GDM1 (cell line): Measurements from ENCODE around the gene DALRD3.
"Not testable (repeated sequence)": the region's sequence is repeated elsewhere in the genome, so short reads cannot be mapped to it uniquely, and the experiment has no call there.

Experiments
- DNase-seq: peaks from one replicate; lab custom pipeline; 2025; lab: John Stamatoyannopoulos, UW

DALRD3 gene

DNA sequence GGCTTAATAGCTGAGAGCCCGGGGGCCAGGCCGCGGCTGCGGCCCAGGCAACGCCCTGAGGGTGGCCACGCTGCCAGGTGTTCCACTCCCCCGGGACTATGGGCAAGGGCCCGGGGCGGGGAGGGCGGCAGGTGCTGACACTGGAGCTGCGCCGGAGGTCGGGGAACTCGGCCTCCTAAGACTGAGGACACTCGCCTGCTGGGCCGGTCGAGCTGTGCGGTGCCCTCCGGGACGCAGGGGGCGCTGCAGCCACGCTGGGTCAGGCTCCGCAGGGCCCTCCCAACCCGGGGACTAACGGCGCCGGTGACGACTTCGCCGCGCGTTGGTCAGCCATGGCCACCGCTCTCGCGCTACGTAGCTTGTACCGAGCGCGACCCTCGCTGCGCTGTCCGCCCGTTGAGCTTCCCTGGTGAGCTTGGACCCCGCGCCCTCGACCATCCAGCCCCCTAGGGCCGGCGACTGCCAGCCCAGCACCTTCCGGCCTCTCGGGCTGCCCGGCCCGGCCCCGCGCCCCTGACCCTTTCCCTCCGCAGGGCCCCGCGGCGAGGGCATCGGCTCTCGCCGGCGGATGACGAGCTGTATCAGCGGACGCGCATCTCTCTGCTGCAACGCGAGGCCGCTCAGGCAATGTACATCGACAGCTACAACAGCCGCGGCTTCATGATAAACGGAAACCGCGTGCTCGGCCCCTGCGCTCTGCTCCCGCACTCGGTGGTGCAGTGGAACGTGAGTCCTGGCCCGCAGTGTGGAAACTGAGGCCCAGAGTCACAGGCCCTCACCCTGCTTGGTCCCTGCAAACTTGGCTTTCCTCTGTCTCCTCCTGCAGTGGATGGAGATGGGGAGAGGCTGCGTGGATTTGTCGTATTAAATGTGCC, 3.7 kb upstream of the DALRD3 start, which contains the start of gene NDUFAF3:
TSS of gene NDUFAF3 (plus strand) at position 309 of the 875 bp plus-strand sequence. CDS start at position 333, 24 bp downstream.
- peak; percentile 82 for DNase-seq

DNA sequence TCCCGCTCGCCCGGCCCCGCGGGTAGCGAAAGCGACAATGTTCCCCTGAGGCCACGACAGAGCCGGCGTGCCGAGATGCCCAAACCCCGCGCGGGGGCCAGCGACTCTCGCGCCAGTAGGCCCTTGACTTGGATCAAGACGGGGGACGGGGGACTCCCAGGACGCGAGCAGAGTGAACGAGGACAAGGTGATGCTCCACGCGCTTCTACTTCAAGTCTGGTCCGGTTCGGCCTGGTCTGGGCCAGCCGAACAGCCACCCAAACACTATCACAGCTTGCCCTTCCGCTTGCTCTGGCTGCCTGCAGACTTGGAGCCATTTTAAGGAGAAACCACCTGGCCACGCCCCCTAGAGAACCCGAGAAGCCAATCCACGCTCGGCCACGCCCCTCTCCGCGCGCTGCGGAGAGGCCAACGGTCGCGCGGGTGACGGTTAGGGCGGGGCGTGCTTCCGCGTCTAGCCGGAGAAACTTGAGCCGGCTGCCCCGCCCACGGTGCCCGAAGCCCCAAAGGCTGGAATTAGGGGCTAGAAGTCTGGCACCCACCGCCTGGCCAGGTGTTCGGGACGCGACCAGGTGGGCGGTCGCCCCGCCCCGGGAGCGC, 2.9 kb upstream of the DALRD3 start:
- peak; percentile 94 for DNase-seq

DNA sequence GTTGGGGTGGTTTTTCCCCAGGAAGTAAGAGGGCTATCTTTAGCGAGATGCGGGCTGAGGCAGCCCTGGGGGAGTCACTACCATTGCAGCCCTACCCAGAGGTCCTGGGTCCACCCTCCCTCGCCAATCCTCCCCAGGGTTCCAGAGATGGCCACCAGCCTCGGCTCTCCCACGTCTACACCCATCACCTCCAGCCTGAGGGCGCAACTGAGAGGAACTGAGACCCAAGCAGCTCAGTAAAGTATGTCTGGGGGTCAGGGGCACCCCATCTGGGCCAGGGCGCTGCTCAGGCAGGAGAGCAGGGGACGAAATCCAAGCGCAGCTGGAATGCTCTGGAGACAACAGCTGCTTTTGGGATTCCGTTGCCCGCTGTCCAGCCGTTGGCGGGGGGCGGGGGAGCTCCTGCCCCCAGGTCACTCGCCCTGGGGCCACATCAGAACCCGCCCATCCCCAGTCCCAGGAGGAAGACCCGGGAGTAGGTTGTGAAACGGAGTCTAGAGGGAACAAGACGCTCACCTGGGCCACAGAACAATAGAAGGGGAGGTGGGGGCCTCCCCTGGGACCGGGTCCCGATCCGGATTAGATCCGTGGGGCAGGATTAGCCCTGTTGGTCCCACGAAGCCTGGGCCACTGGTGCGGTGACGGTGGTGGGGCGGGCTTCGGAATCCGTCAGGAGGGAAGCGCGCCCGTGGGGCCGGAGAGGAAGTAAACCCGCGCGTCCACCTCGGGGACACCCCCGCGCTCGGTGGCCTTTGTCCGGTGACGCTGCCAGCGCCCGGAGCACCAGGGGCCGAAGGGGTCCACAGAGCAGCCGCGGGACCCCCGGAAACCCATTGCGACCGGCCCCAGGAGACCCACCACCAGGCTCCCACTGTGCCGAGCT, 2.2 kb upstream of the DALRD3 start:
- peak; percentile 50 for DNase-seq

DNA sequence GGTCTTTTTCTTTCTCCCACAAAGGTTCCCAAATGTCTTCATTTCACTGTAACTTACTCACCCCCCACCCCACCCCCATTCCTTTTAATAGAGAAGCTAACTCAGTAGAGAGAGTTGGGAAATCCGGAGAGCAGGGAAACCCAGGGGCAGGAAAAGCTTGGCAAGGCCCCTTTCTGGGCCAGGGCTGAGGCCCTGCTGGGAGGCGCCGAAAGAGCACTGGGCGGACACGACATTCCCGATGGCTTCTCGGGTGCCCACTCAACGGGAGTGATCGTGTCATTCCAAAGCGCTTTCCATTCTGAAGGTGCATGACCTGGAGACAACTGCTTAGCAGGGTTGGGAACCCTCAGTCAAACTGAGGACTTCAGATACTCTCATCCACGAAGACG, 1.6 kb upstream of the DALRD3 start:
- peak; percentile 50 for DNase-seq

DNA sequence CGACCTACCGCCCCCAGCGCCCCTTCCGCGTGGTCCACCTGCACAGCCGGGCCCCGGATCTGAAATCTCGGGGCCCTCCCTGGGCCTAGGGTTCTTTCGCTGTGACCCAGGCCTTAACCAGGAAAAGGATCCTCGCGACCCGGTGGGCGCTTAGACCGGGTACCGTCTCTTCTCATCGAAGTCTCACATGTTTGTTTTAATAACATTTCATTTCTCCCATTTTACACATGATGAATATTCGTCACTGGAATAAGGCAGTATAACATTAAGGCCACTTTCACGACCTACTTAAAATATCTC, 277 bp upstream of the DALRD3 start:
- no peak for DNase-seq

DNA sequence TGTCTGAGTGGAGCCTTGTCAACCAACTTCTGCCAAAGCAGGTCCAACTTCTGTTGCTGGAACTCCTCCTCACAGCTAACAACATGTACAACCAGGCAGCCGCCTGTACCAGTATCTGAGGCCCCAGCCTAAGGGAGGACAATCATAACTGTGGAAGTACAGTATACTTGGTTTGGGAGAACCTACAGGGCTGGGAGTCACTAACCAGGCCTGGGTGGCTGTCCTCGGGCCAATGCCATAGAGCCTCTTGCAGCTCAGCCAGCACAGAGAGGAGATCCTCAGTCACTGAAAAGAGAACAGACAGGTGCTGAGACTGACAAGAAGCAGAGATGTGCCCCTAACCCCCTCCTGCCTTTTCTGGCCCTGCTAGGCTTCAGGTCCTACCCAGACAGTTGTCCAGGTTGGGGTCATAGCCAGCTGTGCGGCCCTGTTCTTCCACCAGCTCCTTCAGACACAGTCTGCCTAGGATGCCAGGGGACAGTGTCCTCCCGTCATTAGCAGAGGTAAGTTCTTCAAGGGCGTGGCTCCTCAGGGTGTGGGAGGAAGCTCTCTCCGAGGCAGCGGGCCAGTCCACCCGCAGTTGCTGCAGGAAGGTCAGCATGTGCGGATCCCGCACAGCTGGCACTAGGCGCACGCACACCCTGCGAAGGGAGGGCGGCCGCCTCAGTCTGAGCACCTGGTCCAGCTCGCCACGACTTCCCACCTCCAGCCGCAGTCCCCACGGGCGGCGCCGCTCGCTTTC, 980 bp downstream of the DALRD3 start:
- no peak for DNase-seq

DNA sequence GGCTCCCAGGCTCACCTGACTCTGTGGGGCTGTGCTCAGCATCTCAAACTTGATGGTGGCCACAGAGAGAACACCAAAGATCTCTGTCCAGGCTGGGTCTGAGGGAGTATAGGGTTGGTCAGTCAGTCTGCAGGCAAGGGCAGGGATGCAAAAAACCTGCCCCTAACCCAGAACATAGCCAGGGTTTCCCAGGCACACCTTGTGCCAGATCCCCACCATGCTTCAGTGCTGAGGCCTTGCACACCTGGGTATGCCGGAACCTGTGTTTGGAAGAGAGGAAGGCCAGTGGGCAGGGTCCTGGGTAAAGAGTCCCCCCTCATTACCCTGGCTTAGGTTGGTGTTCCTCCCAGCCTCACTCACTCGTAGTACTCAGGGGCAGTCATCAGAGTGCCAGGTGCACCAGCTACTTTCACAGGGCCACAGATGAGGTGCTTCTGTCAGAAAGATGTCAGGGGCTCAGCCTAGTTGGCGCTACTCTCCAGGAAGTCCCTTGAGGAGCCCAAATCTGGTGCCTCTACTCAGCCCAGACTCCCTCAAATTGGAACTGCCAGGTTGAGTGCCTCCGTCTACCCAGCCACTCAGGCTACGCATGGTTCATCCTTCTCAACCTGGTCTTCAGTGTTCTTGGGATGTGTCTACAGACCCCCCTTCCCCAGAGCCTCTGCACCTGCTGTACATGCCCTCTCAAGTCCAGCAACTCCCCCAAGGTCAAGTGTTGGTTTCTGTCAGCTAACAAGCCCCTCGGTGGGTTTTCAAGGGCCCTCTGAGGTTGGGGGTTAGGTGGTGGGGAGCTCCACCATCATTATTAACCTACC, 1.8 kb downstream of the DALRD3 start:
- no peak for DNase-seq

DNA sequence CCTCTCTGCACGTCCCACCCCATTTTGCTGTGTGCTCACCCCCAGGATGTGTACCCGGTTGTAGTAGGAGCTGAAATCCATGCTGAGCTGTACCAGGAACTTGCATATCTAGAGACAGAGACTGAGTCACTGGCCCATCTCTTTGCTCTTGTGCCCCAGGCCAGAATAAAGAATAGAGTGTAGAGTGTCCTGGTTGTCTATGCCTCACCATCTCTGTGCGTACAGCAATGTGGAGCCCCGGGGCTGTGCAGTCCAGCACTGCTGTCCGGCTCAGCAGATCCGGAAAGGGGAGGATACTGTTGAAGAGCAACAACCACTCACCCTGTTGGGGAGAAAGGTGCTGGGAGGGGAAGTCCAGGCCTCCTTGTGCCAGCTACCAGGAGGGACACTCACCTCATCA, 2.6 kb downstream of the DALRD3 start:
- DNase-seq, result no peak

DNA sequence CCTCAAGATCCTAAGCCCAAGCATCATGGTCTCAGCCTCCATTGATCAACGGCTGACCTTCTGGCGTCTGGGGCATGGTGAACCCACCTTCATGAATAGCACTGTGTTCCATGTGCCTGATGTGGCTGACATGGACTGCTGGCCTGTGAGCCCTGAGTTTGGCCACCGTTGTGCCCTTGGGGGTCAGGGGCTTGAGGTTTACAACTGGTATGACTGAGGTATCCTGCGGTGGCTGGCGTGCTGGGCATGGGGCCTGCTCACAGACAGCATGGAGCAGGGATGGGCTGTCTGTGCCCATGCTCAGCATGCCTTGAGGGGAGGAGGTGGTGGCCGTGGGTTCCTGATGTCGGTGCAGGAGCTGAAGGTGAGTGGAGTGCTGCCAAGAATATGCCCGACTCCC, 3.3 kb downstream of the DALRD3 start:
- no peak for DNase-seq

DNA sequence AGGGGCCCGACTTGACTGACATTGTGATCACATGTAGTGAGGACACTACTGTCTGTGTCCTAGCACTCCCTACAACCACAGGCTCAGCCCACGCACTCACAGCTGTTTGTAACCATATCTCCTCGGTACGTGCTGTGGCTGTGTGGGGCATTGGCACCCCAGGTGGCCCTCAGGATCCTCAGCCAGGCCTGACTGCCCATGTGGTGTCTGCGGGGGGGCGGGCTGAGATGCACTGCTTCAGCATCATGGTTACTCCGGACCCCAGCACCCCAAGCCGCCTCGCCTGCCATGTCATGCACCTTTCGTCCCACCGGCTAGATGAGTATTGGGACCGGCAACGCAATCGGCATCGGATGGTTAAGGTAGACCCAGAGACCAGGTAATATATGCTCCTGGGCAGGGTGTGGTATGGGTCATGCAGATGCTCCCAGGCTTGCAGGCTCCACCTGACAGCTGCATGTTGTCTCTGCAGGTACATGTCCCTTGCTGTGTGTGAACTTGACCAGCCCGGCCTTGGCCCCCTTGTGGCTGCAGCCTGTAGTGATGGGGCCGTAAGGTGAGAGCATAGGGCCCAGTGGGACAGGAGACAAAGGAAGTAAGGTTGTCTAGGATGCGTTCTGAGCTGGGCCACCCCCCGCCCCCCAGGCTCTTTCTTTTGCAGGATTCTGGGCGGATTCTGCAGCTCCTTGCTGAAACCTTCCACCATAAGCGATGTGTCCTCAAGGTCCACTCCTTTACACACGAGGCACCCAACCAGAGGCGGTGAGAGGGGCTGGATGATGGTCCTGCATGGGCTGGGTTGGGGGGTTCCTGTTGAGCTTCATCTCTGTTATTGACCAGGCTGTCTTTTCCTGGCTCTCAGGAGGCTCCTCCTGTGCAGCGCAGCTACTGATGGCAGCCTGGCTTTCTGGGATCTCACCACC, 4.4 kb downstream of the DALRD3 start:
- no peak for DNase-seq

DNA sequence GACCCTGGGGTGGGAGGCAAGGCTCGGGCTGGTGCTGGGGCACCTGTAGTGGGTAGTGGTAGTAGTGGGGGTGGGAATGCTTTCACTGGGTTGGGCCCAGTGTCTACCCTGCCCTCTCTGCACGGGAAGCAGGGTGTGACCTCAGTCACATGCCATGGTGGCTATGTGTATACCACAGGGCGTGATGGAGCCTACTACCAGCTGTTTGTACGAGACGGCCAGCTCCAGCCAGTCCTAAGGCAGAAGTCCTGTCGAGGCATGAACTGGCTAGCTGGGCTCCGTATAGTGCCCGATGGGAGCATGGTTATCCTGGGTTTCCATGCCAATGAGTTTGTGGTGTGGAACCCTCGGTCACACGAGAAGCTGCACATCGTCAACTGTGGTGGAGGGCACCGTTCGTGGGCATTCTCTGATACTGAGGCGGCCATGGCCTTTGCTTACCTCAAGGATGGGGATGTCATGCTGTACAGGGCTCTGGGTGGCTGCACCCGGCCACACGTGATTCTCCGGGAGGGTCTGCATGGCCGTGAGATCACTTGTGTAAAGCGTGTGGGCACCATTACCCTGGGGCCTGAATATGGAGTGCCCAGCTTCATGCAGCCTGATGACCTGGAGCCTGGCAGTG, 5.2 kb downstream of the DALRD3 start:
- no peak for DNase-seq

DNA sequence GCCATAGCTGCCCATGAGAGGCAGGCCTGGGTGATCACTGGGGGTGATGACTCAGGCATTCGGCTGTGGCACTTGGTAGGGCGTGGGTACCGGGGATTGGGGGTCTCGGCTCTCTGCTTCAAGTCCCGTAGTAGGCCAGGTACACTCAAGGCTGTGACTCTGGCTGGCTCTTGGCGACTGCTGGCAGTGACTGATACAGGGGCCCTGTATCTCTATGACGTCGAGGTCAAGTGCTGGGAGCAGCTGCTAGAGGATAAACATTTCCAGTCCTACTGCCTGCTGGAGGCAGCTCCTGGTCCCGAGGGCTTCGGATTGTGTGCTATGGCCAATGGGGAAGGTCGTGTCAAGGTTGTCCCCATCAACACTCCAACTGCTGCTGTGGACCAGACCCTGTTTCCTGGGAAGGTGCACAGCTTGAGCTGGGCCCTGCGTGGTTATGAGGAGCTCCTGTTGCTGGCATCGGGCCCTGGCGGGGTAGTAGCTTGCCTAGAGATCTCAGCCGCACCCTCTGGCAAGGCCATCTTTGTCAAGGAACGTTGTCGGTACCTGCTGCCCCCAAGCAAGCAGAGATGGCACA, 5.9 kb downstream of the DALRD3 start:
- no peak for DNase-seq

DNA sequence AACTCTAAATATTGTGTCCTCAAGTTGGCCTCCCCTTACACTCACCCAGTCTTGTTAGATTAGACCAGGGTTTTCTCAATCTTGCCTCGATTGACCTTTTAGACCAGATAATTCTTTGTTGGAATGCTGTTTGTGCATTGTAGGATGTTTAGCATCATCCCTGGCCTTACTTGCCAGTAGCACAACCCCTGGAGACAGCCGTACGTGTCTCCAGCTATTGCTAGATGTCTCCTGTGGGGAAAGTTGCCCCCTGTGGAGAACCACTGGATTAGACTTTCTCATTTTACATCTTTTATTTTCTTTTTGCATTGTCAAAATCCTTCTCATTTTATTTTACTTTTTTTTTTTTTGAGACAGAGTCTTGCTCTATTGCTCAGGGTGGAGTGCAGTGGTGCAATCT, 9.0 kb downstream of the DALRD3 start:
- no peak for DNase-seq

DNA sequence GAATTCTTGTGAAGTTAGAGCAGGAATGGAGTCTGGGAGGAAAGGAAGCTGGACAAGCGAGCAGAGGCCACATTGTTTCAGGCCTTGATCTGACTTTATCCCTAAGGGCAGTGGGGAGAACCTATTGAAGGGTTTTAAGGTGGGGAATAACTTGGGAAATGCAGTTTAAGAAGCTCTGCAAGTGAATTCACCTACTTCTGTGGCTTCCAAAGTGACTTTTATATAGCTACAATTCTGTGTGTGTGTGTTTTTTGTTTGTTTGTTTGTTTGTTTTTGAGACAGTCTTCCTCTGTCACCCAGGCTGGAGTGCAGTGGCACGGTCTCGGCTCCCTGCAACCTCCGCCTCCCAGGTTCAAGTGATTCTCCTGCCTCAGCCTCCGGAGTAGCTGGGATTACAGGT, 9.8 kb downstream of the DALRD3 start:
- DNase-seq, result not testable (repeated sequence)

DNA sequence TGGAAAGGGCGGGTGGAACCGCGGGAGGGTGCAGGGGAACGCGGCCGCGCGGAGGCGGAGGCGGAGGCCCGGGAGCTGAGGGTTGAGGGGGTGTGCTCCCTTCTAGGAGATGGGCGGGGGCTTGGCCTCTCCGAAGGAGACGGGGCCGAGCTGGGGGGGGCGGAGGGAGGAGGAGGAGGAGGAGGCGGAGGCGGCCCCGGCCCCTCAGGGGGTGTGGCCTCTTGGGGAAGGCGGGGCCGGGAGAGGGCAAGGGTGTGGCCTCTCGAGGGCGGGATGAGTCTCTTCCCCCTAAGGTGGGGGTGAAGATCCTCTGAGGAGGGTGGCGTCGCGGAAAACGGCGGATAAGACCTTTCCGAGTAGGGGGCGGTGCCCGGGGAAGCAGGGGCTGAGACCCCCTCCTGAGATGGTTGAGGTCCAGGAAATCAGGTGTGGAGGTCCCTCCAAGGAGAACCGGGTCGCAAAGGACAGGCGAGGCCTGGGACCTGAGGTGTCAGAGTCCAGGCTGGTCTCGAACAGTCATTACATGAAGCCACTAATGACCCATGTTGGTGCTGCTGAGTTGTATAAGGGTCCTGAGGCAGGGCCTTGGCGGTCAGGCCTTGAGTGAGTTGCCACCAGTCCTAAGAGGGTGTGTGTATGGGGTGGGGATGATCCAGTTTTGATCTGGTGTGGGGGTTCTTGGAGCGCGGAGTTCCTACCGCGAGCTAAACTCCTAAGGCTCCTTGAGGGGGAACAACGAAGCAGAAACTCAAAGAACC, 10.4 kb downstream of the DALRD3 start:
- DNase-seq, result peak; percentile 80

DNA sequence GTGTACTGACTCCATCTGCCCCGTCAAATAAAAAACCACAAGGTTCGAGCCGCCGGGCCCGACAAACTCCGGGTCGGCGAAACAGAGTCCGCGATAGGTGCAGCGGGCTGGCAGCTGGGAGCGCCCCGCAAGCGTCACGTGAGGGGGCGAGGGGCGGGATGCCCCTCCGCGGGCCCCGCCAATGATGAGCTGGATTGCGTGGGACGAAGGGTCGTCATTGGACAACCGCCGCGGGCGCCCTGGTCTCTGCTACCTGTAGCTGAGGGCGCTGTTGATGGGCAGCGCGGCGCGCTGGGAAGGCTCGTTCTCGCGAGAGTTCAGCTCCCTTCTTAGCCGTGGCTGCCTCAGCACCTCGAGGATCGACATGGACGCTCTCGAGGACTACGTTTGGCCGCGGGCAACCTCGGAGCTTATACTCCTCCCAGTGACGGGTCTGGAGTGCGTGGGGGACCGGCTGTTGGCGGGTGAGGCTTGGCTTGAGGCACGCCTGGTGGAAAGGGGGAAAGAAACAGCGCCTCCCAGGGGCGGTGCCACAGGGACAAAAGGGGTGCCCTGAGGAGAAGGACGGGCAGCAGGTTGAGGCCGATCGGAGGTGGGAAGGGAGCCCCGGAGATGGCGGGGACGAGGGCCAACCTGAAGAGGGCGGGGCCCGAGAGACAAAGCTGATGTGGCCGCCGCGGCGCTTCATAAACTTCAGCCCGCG, 11.2 kb downstream of the DALRD3 start, which contains the start of gene WDR6:
TSS of gene WDR6 (plus strand) at position 324 of the 703 bp plus-strand sequence. CDS start at position 365, 41 bp downstream.
- peak; percentile 96 for DNase-seq

DNA sequence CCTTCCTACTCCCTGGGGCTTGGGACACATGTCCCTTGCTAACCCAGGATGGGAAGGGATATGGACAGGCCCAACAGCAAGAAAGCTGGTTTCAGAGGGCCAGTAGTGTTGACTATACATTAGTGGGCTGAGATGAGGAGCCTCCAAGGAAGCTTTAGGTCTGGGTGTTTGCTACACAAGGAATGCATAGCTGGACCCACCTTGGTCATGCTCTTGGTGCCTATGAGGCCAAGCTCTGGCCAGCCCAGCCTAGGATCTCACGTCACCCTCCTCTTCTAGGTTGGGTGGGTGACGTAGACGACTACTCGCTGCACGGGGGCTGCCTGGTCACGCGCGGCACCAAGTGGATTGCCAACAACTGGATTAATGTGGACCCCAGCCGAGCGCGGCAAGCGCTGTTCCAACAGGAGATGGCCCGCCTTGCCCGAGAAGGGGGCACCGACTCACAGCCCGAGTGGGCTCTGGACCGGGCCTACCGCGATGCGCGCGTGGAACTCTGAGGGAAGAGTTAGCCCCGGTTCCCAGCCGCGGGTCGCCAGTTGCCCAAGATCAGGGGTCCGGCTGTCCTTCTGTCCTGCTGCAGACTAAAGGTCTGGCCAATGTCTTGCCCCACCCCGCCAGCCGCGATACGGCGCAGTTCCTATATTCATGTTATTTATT, 11.8 kb downstream of the DALRD3 start:
- DNase-seq, result no peak
